Heart right ventricle (tissue), 16 donors: ENCODE data around the gene MAP7D1. TPM values are rescaled to one million over a fixed set of nuclear protein-coding genes. Genes with fewer than 3 reads are reported as not detected.

Source experiments
- ATAC-seq, 8 donors: fragments of 200-7000 bp; cut with Tn5 transposase; one replicate each; pipeline ENCODE4 v1.9.1; 2020; ENCODE audit warnings: mild to moderate bottlenecking in 8 of 8, moderate library complexity in 8 of 8, moderate number of reproducible peaks in 1 of 8
- DNase-seq, 2 donors: peaks; one replicate each; pipeline ENCODE4 v3.0.0-alpha.2; 2020
- H3K27ac ChIP-seq, 10 donors: fragments of 200-600 bp; sonication (generic) in 2 of 10; one replicate each; pipeline versions ENCODE4 v1.5.0 to v1.8.0; 2020 to 2022; ENCODE audit warnings: mild to moderate bottlenecking in 3 of 10
- H3K27me3 ChIP-seq, 7 donors: fragments of 200-600 bp; one replicate each; pipeline ENCODE4 v1.8.0; 2021 to 2022; ENCODE audit warnings: mild to moderate bottlenecking in 2 of 7
- H3K36me3 ChIP-seq, 9 donors: fragments of 200-600 bp; sonication (generic) in 1 of 9; one replicate each; pipeline versions ENCODE4 v1.5.0 to v1.8.0; 2020 to 2022; ENCODE audit warnings: mild to moderate bottlenecking in 2 of 9
- H3K4me1 ChIP-seq, 9 donors: fragments of 200-600 bp; sonication (generic) in 1 of 9; one replicate each; pipeline versions ENCODE4 v1.5.0 to v1.8.0; 2020 to 2022; ENCODE audit warnings: mild to moderate bottlenecking in 4 of 9
- H3K4me3 ChIP-seq, 10 donors: fragments of 200-600 bp; sonication (generic) in 2 of 10; one replicate each; pipeline versions ENCODE4 v1.5.0 to v1.8.0; 2020 to 2022; ENCODE audit warnings: mild to moderate bottlenecking in 7 of 10, moderate library complexity in 2 of 10
- H3K9me3 ChIP-seq, 11 donors: fragments of 200-600 bp in 10 of 11; sonication (generic) in 2 of 11; one replicate each; pipeline versions ENCODE4 v1.5.0 to v1.8.0; 2013 to 2022; ENCODE audit warnings: mild to moderate bottlenecking in 2 of 11, control low read depth in 1 of 11, moderate library complexity in 1 of 11
- CTCF ChIP-seq, 9 donors: fragments of 200-600 bp; sonication (generic) in 2 of 9; IDR thresholded peaks; one replicate each; pipeline versions ENCODE4 v1.5.0 to v1.8.0; 2021 to 2022; ENCODE audit warnings: antibody characterized with exemption in 9 of 9, mild to moderate bottlenecking in 5 of 9, moderate library complexity in 1 of 9
- WGBS, 2 donors: extraction: QIAGEN DNeasy Blood & Tissue Kit; methylation state at CpG; one replicate each; pipeline ENCODE4 v1.1.7; 2013; ENCODE audit warnings: inconsistent platforms in 1 of 2; 5-methylcytosine and 5-hydroxymethylcytosine counted together
- intact Hi-C, 10 donors: fragments of 100-400 bp; cut with DNase I; formaldehyde crosslinking; loops; one replicate each; pipeline versions ENCODE4 v1.11.1 to v1.14.2; 2022
- polyA plus RNA-seq, 2 donors: library from polyadenylated mRNA; stranded (reverse); fragments of 200-250 nt; gene quantifications; one replicate each; pipeline ENCODE4 v1.2.3, GENCODE V29; 2013
- total RNA-seq, 10 donors: library from RNA; stranded (reverse); fragmentation: NEBNext Ultra II Directional in 3 of 10; extraction: Animal tissue kit (Norgen Biotek cat#: 25700) in 3 of 10; gene quantifications; one replicate each; pipeline versions ENCODE4 v1.2.1 to v1.2.4, GENCODE V29; 2021 to 2023
- donor health status: Arrhythmogenic right ventricular cardiomyopathy.
- donor health status: ischemic (EF 13 %, LVEDD 7.1; RV severe dilation, severe dysfunction).
- donor health status: healthy with polysubstance abuse.
- donor health status: DM: no; HTN: yes; CAD: no.
- donor health status: DM: no; HTN: no; CAD: no.
- donor health status: ischemic (EF 25% LVEDD 6.9; RV normal size, moderate dysfunction).
- donor health status: ischemic (EF 25% LVEDD 5.7; RV mildly dilated, moderate dysfunction).
- donor health status: healthy.
- donor health status: DM: yes; HTN: yes; CAD: no.
- donor health status: Ischemic cardiomyopathy.
- donor health status: ischemic (EF 35%, LVEDD 5.7; RV mildly dilated, moderate dysfunction).
- donor health status: nonischemic (EF 11% LVEDD 7.7; RV severe dilation, severe dysfunction).
- donor health status: DM: yes; HTN: yes; CAD: no.
- donor health status: PGD.
- donor health status: ischemic (EF 29% LVEDD 5.4; RV normal size, mild dysfunction).
- donor health status: nonischemic (EF 23%, LVEDD 6.1; RV moderate dilation, normal function).

Gene MAP7D1
- total and polyA plus RNA-seq, 12 donors, result 176 to 364 (median 320) TPM

DNA sequence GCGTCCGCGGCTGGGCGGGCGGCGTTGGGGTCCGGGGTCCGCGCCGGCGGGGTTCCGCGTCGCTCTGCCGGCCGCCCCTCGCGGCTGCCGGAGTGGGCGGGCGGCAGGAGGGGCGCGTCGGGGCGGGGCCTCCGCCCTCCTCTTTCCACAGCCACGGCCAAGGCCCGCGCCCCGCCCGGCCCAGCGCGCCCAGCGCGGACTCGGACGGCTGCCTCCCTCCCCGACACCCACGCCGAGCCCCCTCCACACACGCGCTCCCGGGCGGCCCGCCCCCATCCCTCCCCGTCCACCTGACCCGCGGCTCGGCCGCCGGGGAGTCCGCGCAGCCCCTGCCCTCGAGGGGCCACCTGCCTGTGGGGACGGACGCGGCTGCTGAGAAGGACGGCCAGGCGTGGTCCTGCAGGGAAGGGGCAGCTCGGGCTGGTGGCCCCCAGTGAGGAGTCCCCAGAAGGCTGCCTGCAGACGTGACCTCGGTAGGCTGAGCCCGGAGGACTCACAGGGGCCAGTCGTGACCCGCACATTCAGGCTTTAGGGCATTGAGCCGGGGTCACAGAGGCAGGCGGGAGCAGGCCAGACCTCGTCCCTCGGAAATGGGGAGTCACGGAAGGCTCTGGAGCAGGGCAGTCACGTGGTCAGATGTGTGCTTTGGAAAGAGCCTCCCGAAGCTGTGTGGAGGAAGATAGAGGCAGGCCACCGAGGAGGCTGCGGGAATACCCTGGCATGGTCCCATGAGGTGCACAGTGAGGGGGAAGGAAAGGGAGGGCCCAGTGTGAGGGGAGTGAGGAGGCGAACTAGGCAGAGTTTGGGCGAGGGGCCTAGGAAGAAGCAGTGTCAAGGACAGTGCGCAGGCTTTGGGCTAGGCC lies 30.6 kb upstream of the MAP7D1 start, which contains the start of gene COL8A2:
COL8A2 (minus strand) TSS at position 94 of the 863 bp plus-strand sequence. CDS start 24,980 bp downstream, outside the sequence.
- peaks cover 0 to 33% (median 10%) of the 10 kb centered on the region in 7 donors for H3K27me3 ChIP-seq
- peak within 1 kb of the TSS in 9 of 10 donors; percentile 9 to 49 (median 41) for H3K4me3 ChIP-seq
- no peaks in the 10 kb centered on the region for H3K9me3 ChIP-seq
- ATAC-seq (peak in 7 of 8 donors; percentile 19 to 75 (median 68)), DNase-seq (peak; percentile 28 to 43)
- WGBS, 2 donors, result 10 to 33% methylated on average over 33 to 77 of the region's 77 CpGs
- intact Hi-C loops, result no loop called here
- peaks cover 0 to 37% (median 5%) of the 10 kb centered on the region in 9 donors for H3K4me1 ChIP-seq
- TF ChIP-seq CTCF (IDR thresholded peaks at IDR 0.05), result no peak
- no peaks in the 10 kb centered on the region for H3K36me3 ChIP-seq
- no peak within 1 kb of the TSS for H3K27ac ChIP-seq

DNA sequence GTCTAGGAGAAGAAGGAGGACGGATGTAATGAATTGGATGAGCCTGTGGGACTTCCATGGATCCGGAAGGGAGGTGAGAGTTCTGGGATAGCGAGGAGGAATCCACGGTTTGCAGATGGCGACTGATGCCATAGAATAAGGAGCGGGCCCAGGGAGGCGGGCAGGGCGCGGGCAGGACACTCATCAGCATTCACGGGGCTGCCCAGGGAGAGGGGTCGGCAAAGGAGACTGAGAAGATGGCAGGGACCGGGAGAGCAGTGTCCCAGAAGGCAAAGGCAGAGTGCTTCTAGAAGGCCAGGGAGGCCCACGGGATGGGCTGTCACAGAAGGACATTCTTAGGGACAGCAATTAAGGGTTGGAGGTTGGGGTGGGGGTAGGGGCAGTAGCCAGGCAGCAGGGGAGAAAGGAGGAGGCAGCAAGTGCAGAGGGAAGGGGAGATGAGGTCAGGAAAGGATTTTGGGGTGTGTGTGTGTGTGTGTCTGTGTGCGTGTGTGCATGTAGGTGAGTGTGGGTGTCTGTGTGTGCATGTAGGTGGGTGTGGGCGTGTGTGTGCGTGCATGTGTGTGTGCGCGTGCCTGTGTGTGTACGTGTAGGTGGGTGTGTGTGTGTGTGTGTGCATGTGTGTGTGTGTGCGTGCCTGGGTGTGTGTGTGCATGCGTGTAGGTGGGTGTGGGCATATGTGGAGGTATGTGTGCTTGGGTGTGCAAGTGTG lies 29.8 kb upstream of the MAP7D1 start:
- ATAC-seq, result no peak
- Histone ChIP-seq H3K4me3 (peak overlapping the region in 1 of 10 donors; percentile 49), H3K27me3 (peaks cover 0 to 33% (median 10%) of the 10 kb centered on the region in 7 donors), H3K27ac (no peak overlapping the region), H3K36me3 (no peaks in the 10 kb centered on the region), H3K4me1 (peaks cover 0 to 35% (median 5%) of the 10 kb centered on the region in 9 donors), H3K9me3 (no peaks in the 10 kb centered on the region)
- no peak for TF ChIP-seq CTCF (IDR thresholded peaks at IDR 0.05)
- 81 to 86% methylated on average over 21 of the region's 21 CpGs for WGBS, 2 donors
- no peak for DNase-seq
- intact Hi-C loops, result no loop called here

DNA sequence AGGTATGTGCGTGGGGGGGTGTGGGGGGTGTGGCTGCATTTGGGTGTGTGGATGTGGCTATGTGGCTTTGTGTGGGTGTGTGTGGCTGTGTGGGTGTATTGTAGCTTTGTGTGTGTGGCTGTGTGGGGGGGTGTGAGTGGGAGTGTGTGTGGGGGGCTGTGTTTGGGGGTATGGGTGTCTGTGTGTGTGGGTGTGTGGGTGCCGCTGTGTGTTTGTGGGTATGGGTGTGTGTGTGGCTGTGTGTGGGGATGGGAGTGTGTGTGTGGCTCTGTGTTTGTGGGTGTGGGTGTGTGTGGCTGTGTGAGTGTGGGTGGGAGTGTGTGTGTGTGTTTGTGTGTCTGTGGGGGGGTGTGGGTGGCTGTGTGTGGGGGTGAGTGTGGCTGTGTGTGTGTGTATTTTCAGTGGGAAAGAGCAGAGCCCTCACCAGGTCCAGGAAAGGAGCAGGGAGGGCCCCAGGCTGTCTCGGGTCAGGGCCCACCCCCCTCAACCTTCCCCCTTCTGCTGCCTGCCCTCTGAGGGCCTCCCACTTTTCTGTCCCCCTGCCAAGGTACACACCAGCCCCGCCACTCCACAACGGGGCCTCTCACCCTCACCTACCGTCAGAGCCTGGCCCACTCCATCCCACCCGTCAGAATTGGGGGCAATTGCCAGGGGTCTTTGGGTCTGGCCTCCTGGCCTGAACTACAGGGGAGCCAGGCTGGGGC lies 29.0 kb upstream of the MAP7D1 start:
- intact Hi-C loops, result no loop called here

More for the DNA sequence above, 29.0 kb upstream of the MAP7D1 start:
- Histone ChIP-seq H3K36me3 (no peaks in the 10 kb centered on the region), H3K4me3 (no peak overlapping the region), H3K4me1 (peaks cover 0 to 34% (median 5%) of the 10 kb centered on the region in 9 donors), H3K27ac (no peak overlapping the region), H3K9me3 (no peaks in the 10 kb centered on the region), H3K27me3 (peaks cover 0 to 33% (median 10%) of the 10 kb centered on the region in 7 donors)
- TF ChIP-seq CTCF (IDR thresholded peaks at IDR 0.05), result no peak
- DNase-seq (no peak), ATAC-seq (no peak)
- 54 to 57% methylated on average over 7 of the region's 7 CpGs for WGBS, 2 donors
